Stimulated activated CD4-positive, alpha-beta T cell treated with anti-CD3 and anti-CD28 coated beads, Interleukin-1b, Interleukin-23, amount 100 ng/mL, for 48 hours (primary cell): ENCODE measurements around the gene DIP2A.
A peak's percentile ranks its signal among the peaks of the same experiment; 100 is the strongest.
"Not testable (repeated sequence)": the region's sequence is repeated elsewhere in the genome, so short reads cannot be mapped to it uniquely, and the experiment has no call there.

Experiments
- DNase-seq: peaks from one replicate; pipeline ENCODE4 v3.0.0-alpha.2; 2020

DIP2A gene

DNA sequence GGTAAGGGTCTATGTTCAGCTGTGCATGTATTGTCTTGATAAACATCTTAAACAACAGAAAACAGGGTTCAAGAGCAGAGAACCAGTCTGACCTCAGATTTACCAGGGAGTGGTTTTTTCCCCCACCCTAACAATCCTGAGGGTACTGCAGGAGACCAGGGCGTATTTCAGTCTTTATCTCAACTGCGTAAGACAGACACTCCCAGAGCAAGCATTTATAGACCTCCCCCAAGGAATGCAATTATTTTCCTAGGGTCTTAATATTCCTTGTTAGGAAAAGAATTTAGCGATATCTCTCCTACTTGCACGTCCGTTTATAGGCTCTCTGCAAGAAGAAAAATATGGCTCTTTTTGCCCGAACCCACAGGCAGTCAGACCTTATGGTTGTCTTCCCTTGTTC is 9.8 kb upstream of the DIP2A start:
- DNase-seq: not testable (repeated sequence)

DNA sequence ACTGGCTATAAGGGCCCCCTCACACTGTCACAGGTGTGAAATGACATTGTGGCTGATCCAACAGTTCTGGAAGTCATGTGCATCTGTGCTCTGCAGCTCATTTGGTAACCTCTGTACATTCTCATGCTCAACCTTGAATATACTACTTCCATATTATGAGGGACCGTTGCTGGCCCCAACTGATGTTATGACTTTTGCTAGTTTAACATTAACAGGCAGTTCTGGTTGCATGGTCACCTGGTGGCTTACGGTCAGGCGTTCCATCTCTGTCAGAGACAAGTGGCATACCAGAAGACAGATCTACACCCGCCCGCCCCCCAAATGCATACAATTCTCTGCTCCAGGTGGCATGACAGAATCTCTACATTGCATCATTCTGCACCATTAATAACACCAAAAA is 6.0 kb upstream of the DIP2A start:
- no peak for DNase-seq

DNA sequence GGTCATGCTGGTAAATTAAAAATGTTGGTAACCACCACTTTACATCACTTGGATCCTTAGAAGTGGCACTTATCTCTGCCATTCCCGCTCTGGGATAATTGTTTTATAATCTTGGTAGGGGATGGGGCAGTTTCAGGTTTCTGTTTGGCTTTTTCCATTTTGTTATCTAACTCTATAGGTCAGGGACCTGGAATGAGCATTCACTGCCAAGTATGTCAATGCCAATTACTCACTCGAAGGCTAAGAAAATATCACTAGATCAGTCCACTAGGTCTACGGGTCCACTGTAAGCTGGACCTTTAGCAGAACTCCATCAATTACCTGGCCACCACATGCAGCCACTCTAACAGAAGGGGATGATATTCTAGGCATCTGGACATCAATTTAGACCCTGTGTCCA is 4.5 kb upstream of the DIP2A start:
- DNase-seq: no peak

DNA sequence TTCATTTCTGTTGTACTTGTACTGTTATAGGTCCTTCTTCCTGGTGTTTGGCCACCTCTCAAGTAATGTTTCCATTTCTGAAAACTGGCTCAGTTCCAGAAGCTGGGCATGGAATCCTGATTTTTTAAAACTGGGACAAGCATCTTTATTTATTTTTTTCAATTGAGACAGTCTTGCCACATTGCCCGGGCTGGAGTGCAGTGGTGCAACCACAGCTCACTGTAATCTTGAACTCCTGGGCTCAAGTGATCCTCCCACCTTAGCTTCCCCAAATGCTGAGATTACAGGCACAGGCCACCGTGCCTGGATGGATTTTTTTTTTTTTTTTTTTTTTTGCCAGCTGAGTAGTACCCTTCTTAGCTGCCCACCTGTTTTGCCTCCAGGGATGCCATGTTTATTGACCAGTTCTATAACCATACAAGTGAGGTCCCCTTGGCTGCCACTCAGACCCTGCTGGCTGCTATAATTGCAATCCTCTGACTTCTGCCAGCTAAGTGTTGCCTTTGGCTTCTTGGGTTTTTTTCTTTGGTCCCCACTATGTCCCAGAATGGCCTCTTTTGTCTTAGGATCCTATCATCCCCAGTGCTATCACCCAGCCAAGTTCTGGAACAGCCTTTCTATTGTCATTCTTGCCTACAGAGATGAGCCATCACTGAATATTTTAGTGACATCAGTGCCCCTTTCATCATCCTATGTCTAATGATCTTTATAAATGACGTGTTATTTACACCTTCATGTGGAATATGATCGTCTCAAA is 3.9 kb upstream of the DIP2A start:
- no peak for DNase-seq

DNA sequence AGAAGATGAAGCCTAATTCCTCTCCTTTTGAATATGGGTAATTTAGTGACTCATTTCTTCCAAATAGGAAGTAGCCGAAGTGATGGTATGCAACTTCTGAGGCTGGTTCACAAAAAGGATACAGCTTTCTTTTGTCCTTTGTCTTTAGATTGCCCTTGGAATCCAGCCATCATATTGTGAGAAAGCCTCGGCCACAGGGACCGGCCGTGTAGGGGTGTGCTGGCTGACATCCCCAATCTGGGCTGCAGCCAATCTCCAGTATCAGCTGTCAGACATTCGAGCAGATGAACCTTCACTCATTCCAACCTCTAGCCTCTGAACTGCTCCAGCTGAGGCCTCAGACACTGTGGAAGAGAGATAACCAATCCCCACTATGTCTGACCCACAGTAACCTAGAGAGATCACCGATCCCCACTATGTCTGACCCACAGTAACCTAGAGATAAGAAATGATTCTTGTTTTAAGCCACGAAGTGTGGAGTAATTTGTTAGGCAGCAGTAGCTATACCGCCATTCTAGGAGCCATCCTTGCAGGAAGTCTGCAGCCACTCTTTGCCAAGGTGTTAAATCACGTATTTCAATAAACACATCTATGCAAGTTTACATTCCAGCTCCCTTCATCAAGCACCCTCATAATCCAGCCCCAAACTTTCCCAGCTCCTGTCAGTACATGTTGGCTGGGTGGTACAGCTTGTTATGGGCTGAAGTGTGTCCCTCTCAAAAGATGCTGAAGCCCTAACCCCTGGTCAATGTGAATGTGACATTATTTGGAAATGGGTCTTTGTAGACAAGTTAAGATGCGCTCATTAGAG is 2.9 kb upstream of the DIP2A start:
- DNase-seq: no peak

DNA sequence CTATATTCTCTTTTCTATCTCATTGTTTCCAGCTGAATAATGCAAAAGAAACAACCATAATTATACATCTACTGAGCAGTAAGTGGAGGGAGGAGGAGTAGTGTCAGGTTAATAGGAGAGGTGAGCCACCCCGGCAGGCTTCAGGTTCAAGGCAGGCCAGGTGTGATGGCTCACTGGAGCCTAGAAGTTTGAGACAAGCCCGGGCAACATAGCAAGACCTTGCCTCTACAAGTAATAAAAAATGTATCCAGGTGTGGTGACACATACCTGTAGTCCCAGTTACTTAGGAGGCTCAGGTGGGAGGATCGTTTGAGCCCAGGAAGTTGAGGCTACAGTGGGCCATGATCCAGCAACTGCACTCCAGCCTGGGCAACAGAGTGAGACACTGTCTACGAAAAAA is 1.9 kb upstream of the DIP2A start:
- no peak for DNase-seq

DNA sequence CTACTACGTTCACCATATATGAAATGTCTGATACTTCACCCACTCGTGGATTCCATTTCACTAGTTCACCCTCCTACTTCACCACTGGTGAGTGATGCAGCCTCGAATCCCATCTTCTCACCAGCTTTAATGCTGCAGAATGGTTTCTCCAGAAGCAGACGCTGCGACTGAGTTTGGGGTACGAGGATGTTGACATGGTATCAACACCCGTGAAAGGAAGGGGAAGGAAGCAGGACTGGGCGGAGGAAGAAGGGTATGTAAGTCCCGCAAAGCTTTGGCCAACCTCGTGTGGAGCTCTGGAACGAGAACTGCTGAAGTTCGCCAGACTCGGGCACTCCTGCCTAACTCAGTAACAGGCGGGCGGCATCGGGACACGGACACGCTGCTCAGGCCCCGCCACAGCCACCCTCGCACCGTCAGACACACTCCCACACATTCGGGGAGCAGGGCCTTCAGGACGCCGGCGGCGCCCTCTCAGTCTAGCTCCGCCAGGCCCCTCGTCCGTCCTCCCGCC is 833 bp upstream of the DIP2A start:
- DNase-seq: peak; percentile 34

DNA sequence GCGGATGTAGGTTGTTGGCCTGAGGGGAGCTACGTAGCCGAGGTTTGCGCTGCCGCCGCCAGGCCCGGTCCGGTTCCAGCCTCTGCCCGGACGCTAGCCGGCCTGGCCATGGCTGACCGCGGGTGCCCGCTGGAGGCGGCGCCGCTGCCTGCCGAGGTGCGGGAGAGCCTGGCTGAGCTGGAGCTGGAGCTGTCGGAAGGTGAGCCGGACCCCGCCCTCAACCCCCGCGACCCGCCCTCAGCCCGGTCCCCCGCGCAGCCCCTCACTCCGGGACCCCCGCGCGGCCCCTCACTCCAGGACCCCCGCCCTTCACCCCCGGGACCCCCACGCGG is 299 bp downstream of the DIP2A start:
- DNase-seq: no peak

DNA sequence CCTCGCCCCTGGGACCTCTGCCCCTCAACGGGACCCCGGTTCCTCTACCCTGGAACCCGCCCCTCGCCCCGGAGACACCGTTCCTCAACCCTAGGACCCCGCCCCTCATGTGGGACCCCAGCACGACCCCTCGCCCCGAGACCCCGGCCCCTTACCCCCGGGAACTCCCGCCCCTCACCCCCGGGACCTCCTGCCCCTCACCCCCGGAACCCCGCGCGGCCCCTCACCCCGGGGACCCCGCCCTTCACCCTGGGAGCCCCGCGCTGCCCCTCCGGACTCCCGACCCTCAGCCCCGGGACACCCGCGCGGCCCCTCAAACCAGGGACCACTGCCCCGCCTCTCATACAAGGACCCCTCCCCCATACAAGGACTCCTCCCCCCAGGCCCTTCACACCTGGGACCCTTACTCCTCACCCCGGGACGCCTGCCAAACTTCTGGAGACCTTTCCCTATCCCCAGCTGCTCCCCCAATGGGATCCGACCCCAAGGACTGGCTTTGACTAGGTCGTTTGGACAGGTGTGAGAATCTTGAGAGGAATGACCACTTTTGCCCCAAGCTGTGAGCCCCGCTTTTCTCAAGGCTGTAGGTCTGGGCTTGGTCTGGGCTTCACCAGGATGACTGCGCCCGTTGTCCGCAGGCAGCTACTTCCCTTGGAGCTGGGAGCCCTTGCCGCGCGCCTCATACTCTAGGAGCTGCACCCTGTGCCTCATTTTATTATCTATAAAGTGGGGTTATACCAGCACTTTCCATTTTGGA is 843 bp downstream of the DIP2A start:
- peak; percentile 16 for DNase-seq

DNA sequence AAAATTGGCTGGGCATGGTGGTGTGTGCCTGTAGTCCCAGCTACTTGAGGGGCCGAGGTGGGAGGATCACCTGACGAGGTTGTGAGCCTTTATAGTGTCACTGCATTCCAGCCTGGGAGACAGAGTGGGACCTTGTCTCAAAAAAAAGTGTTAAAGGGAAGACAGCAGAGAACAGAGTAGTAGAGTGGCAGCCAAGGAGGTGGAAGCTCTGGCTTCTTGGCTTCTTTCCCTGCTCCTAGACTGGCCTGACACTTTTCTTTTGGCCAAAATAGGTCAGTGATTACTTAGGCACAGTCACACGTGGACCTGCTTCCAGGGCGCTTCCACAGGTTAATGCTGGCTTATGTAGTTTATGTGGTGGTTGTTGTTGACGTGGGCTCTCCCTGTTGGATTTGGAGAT is 3.2 kb downstream of the DIP2A start:
- DNase-seq: no peak

DNA sequence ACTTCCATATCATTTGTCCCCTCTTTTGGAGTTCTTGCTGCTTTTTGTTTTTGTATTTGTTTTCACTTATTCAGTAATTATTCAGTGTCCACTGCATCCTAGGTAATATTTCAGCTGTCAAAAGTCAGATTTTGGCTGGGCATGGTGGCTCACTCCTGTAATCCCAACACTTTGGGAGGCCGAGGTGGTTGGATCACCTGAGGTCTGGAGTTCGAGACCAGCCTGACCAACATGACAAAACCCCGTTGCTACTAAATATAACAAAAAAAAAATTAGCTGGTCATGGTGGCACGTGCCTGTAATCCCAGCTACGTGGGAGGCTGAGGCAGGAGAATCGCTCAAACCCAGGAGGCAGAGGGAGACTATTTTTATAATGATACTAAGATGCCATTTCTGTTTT is 6.5 kb downstream of the DIP2A start:
- DNase-seq: not testable (repeated sequence)

DNA sequence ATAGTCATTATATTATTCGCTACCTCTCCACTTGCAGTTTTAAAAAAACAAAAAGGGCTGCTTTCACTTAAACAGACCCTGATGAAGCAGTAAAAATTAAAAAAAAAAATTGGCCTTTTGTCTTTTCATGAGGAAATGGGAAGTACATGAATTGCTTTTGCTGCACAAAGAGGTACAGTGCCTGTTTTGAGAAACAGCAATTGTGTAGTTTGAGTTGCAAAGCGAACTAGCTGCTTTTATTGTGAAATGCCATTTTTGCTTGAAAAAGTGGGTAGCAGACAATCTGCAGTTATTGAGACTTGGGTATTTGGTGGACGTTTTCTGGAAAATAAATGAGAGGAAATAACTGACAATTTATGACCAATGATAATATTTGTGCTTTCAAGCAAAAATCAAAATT is 7.0 kb downstream of the DIP2A start:
- DNase-seq: no peak

DNA sequence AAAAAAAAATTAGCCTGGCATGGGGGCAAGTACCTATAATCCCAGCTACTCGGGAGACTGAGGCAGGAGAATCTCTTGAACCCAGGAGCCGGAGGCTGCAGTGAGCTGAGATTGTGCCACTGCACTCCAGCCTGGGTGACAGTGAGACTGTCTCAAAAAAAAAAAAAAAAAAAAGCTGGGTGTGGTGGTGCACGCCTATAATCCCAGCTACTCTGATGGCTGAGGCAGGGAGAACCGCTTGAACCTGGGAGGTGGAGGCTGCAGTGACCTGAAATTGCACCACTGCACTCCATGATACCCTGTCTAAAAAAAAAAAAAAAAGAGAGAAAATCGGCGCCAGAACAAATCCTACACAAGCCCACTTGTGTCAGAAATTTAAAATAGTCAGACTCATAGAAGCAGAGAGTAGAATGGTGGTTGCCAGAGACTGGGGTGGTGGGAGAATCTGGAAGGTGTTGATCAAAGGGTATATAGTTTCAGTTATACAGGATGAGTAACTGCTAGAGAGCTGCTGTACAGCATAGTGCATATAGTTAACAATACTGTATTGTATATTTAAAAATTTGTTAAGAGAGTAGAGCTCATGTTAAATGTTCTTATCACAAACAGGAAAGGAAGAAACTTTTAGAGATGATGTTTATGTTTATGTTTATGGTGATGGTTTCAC is 9.6 kb downstream of the DIP2A start:
- DNase-seq: peak; percentile 12

DNA sequence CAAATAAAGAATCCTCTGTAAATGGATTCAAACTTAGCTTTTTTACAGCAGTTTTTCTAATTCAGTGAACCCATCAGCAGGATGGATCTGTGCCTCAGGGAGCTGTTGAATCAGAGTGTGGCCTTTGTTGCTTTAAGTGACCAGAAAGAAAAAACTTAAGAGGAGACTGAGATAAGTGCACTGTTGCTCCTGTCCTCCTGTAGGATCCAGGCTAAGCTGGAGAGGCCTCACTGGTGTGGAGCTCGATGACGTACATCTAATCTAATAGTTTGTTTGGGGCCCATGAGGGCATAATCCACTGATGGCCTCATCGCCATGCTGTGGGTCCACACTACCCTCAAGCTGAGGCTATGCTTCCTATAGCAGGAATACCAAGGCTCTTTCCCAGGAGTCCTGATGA is 10.6 kb downstream of the DIP2A start:
- DNase-seq: no peak

DNA sequence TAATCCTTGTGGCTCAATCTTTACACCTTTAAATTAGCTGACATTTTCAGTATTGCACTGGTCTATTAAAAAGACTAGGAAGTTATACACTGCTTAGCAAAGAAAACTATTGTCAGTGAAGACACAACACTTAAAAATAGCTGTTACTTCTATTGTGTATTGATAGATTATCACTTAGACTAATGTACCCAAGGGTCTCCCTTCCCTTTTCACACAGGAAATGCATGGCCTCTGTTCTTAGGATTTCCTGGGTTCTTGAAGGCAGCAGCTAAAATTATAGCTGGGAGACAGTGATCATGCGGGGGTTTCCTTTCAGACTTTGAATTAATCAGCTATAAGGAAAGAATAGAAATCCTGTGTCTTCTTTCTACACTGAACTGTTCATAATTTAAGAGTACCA is 12.8 kb downstream of the DIP2A start:
- DNase-seq: no peak

DNA sequence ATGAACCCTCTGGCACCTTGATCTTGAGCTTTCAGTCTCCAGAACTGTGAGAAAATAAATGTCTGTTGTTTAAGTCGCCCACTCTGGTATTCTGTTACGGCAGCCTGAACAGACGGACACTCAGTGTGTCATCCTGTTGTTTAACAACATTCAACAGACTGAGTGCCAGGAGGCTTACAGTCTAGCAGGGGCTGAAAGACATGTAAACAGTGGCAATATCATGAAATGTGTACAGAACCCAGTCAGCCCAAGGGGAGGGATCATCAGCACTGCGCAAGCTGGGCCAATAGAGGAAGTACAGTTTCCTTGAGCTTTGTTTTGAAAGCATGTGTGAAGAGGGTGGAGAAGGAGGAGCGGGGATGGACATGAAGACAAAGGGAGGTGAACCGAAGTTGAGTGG is 13.6 kb downstream of the DIP2A start:
- DNase-seq: no peak

DNA sequence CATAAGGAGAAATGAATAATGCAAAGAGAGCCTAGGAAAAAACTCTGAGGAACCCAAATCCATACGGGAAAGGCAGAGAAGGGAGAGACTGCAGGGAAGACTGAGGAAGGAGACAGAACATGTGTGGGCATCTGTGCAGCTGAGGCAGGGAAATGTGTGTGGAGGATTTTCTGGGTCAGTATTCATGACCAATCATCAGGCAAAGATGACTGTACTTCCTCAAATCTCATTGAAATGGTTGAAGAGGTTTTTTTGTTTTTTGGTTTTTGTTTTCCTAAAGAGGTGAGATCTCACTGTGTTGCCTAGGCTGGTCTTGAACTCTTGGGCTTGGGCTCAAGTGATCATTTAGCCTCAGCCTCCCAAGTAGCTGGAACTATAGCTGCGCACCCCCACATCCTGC is 15.7 kb downstream of the DIP2A start:
- no peak for DNase-seq

DNA sequence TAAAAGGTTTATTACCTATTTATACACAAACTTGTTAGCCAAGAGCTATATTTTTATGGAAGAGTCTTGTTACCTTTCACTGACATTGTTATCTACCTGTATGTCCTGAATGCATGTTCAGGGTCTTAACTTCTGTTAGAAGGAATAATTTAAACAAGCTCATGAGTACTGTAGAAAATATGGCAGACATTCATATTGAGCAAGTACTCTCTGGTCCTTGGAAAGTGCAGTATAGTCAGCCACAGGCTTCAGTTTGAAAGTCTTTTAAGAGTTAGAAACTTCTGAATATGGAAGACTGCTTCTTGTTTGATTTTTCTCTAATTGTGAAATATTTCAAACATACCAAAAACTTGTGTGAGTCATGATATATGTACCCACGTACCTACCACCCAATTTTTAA is 16.6 kb downstream of the DIP2A start:
- DNase-seq: no peak

DNA sequence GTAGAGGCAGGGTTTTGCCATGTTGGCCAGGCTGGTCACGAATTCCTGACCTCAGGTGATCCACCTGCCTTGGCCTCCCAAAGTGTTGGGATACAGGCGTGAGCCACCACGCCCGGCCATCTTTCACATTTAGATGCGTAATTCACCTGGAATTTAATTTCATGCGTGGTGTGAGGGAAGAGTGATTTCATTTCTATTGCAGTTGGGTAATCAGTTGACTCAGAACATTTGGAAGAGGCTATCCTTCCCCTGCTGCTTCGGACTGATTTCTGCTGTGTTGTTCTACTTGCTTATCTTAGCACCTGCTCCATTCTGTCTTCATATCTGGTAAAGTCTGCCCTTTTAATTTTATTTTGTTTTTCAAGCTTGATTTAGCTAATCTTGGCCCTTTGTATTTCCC is 19.1 kb downstream of the DIP2A start:
- DNase-seq: no peak

DNA sequence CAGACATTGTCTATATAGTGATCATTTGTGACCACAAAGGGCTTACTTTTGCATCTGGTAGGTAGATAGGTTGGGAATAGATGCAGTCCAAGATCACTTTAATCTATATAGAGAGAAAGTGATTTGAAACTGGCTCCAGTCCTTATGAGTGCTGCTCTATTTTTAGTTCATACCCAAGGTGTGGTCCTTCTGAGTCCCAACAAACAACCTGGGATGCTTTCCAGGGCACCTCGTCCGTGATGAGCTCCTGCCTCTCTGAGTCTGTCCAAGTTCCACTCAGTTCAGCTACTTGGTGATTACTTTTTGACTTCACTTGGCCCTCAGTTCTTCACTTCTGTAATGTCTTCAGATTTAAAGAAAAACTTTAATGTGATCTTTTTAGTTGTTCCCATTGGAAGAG is 20.2 kb downstream of the DIP2A start:
- no peak for DNase-seq

DNA sequence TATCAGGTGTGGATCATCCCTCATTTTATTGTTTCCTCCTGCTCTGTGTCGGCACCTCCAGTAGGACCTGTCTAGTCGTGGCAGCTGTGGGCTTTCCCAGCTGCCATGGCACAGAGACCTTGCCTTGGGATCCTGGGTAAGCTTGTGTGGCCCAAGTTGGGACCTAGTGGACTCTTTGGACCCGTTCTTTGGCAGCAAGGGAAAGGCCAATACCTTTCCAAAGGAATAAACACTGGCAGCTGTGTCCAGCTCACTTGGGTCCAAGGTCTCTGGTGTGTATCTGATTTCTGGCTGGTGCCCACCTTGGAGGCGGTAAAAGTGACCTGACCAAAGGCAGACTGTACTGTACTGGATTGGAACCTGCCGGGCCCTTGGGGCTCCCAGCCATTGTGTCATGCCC is 21.8 kb downstream of the DIP2A start:
- no peak for DNase-seq

DNA sequence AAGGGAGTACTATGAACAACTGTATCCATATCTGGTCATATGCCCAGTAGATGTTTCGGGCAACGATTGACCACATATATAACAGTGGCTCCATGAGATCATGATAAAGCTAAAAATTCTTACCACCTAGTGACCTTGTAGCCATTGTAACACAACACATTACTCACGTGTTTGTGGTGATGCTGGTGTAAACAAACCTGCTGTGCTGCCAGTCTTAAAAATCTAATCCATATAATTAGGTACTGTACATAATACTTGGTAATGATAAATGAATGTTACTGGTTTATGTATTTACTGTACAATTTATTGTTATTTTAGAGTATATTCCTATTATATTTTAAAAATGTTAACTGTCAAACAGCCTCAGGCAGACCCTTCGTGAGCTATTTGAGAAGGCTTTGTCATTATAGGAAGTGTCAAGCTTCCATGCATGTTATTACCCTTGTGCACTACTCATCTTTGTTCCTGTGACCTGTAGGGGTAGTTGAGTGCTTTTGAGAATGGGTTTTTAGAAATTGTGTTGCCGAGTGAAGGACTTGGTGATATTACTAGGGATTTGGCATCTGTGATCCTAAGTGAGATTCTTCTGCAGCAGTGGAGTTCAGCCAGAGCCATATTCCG is 23.6 kb downstream of the DIP2A start:
- no peak for DNase-seq

DNA sequence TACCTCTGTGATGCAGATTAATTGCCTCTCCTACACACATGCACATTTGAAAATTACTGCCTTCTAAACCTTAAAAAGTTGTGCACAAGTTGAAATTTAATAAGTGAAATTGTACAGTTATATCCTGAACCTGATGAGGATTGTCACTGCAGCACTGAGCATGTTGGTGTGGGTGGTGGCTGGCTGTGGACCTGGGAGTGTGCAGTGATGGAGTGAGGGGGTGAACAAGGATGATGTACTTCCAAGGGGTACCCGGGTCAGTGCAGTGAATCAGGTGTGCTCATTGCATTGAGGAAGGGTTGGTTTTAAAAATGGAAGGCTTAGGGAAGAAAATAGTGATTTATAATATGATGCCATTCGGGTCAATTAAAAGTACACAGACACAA is 24.1 kb downstream of the DIP2A start:
- DNase-seq: no peak
